K562 (cell line): ENCODE results near the gene THAP4. TPM values are rescaled to one million over a fixed set of nuclear protein-coding genes. Genes with fewer than 3 reads are reported as not detected.

Experiments
- ATAC-seq: fragments of 200-7000 bp; cut with Tn5 transposase; 3 replicates; pipeline ENCODE4 v1.9.1; 2020; ENCODE audit warnings: moderate library complexity
- BruUV-seq: library from RNA; stranded (reverse); fragments of 400-500 nt; replicated peaks from 2 replicates; lab custom pipeline; 2021; lab: Mats Ljungman, UMichigan
- CTCF ChIA-PET: fragments of 300-600 bp; formaldehyde crosslinking; extraction: SDS; loops from one replicate; lab custom pipeline; 2021; ENCODE audit warnings: low intra/inter-chr PET ratio; lab: Yijun Ruan, JAX
- POLR2A ChIA-PET: fragments of 300-600, 350-650 bp; sonication (Branson Sonifier 250); formaldehyde crosslinking; extraction: SDS; loops from one replicate; lab custom pipeline; 2021; ENCODE audit warnings: antibody characterized with exemption, inconsistent platforms; lab: Yijun Ruan, JAX
- DNase-seq, 4 experiments: peaks; one replicate each; pipeline versions ENCODE4 v3.0.0 to v3.0.0-alpha.2; 2011 to 2018; ENCODE audit warnings: low spot score in 3 of 4, mixed read lengths in 3 of 4; ENCODE audit errors: extremely low read depth in 1 of 4
- FAIRE-seq: peaks from 2 replicates; lab custom pipeline; 2011; peaks lifted over from hg19 to GRCh38; lab: Jason Lieb, UNC
- H2AFZ ChIP-seq: 2 replicates; pipeline ENCODE4 v1.6.0; 2011; ENCODE audit warnings: low read depth, low read length, control low read depth, inconsistent platforms
- H3K27ac ChIP-seq: fragments of 200-600 bp; 3 replicates; pipeline ENCODE4 v1.8.0; 2011; ENCODE audit warnings: low read depth, mild to moderate bottlenecking, control low read depth, inconsistent platforms, low read length, moderate library complexity, mixed read lengths; ENCODE audit errors: extremely low read depth
- H3K27me3 ChIP-seq, 2 experiments: fragments of 300-600 bp in 1 of 2; 2 replicates in 1 of 2; 3 replicates in 1 of 2; pipeline versions ENCODE4 v1.6.0 to v1.8.0; 2011; ENCODE audit warnings: inconsistent platforms in 2 of 2, low read length in 2 of 2, mild to moderate bottlenecking in 1 of 2, mixed read lengths in 1 of 2, moderate library complexity in 1 of 2; ENCODE audit not compliant: control insufficient read depth in 2 of 2, insufficient read depth in 2 of 2
- H3K36me3 ChIP-seq: fragments of 300-600 bp; 3 replicates; pipeline ENCODE4 v1.8.0; 2011; ENCODE audit warnings: mild to moderate bottlenecking, low read length, inconsistent platforms; ENCODE audit not compliant: control insufficient read depth, insufficient read depth
- H3K4me1 ChIP-seq, 2 experiments: fragments of 200-600 bp in 1 of 2; replicated peaks in 1 of 2; 2 replicates in 1 of 2; 3 replicates in 1 of 2; pipeline versions ENCODE4 v1.5.1 to v1.8.0; 2011; ENCODE audit warnings: inconsistent platforms in 2 of 2, low read length in 2 of 2, mild to moderate bottlenecking in 1 of 2, mixed read lengths in 1 of 2, moderate library complexity in 1 of 2; ENCODE audit not compliant: control insufficient read depth in 2 of 2, insufficient read depth in 2 of 2
- H3K4me2 ChIP-seq: 2 replicates; pipeline ENCODE4 v1.6.1; 2011; ENCODE audit warnings: low read length, control low read depth, inconsistent platforms, mixed read lengths; ENCODE audit not compliant: insufficient read depth
- H3K4me3 ChIP-seq: fragments of 200-600 bp; sonication (generic), shearing (Covaris generic); 2 replicates; pipeline ENCODE4 v1.5.1; 2016; ENCODE audit warnings: control low read depth, inconsistent platforms
- H3K79me2 ChIP-seq: fragments of 200-600 bp; 3 replicates; pipeline ENCODE4 v1.8.0; 2011; ENCODE audit warnings: low read length, inconsistent platforms; ENCODE audit not compliant: control insufficient read depth, insufficient read depth
- H3K9ac ChIP-seq, 2 experiments: 2 replicates each; pipeline versions ENCODE4 v1.6.0 to v1.6.1; 2011; ENCODE audit warnings: low read depth in 2 of 2, low read length in 2 of 2, control low read depth in 1 of 2, inconsistent platforms in 1 of 2, mild to moderate bottlenecking in 1 of 2, mixed read lengths in 1 of 2; ENCODE audit not compliant: insufficient read depth in 1 of 2
- H3K9me1 ChIP-seq: one replicate; pipeline ENCODE4 v1.6.0; 2011; ENCODE audit warnings: inconsistent platforms, mild to moderate bottlenecking, low read length, moderate library complexity; ENCODE audit not compliant: control insufficient read depth, insufficient read depth
- H3K9me3 ChIP-seq: replicated peaks from 2 replicates; pipeline ENCODE4 v1.5.1; 2011; ENCODE audit warnings: low read depth, low read length, inconsistent platforms; ENCODE audit not compliant: control insufficient read depth, insufficient read depth
- H4K20me1 ChIP-seq: replicated peaks from 2 replicates; pipeline ENCODE4 v1.6.1; 2011; ENCODE audit warnings: low read length, inconsistent platforms, mixed read lengths; ENCODE audit not compliant: control insufficient read depth, insufficient read depth
- ARID4B ChIP-seq: sonication (generic); formaldehyde crosslinking; IDR thresholded peaks from 2 replicates; pipeline ENCODE4 v1.8.0; 2022; ENCODE audit warnings: mild to moderate bottlenecking, missing genetic modification reagents
- BRCA1 ChIP-seq, 2 experiments: fragments of 450-650 bp in 1 of 2; sonication (generic) in 1 of 2; formaldehyde crosslinking in 1 of 2; IDR thresholded peaks; 2 replicates each; pipeline versions ENCODE4 v1.5.0 to v1.6.1; 2017 to 2020; ENCODE audit warnings: mild to moderate bottlenecking in 1 of 2, missing genetic modification reagents in 1 of 2
- FOXP1 ChIP-seq: sonication (generic); formaldehyde crosslinking; IDR thresholded peaks from 2 replicates; pipeline ENCODE4 v1.8.0; 2022; ENCODE audit warnings: mild to moderate bottlenecking, missing genetic modification reagents
- POLR2G ChIP-seq: fragments of 200-400 bp; formaldehyde crosslinking; IDR thresholded peaks from 2 replicates; pipeline ENCODE4 v1.6.1; 2017; ENCODE audit warnings: low read depth, mild to moderate bottlenecking, antibody characterized with exemption, low read length, moderate library complexity
- RBFOX2 ChIP-seq: fragments of 200-400 bp; formaldehyde crosslinking; IDR thresholded peaks from 2 replicates; pipeline ENCODE4 v1.6.1; 2017; ENCODE audit warnings: low read depth, mild to moderate bottlenecking, low read length, moderate library complexity
- TSHZ1 ChIP-seq: fragments of 250-450 bp; sonication (Bioruptor Pico); IDR thresholded peaks from 2 replicates; pipeline ENCODE4 v1.4.0; 2020; ENCODE audit warnings: mild to moderate bottlenecking, moderate library complexity
- WGBS: fragments of 100-300 bp; shearing (Covaris generic); methylation state at CpG from one replicate; pipeline ENCODE4 v1.1.6; 2016; ENCODE audit warnings: low coverage, mixed read lengths; ENCODE audit not compliant: insufficient coverage; ENCODE audit errors: missing lambda C conversion rate; 5-methylcytosine and 5-hydroxymethylcytosine counted together
- in situ Hi-C: fragments of 300-500 bp; cut with MboI; formaldehyde crosslinking; loops from 4 replicates; pipeline ENCODE4 v1.15.0; 2018; ENCODE audit warnings: inconsistent platforms, mixed read lengths
- intact Hi-C: fragments of 100-400 bp; cut with micrococcal nuclease; formaldehyde crosslinking; loops from 2 replicates; pipeline ENCODE4 v1.14.2; 2022
- polyA plus RNA-seq, 8 experiments: library from polyadenylated mRNA; depleted of rRNA in 4 of 8; stranded (reverse) in 5 of 8; unstranded in 3 of 8; fragments of >200 nt; fragmentation: Nextera tagmentation in 2 of 8; fragmentation: Illumina TruSeq in 1 of 8; extraction: Ambion mirVana in 2 of 8; extraction: Trizol in 1 of 8; gene quantifications; 2 replicates each; pipeline versions ENCODE4 v1.2.1 to v1.2.3, GENCODE V29; 2011 to 2014; ENCODE audit warnings: inconsistent platforms in 1 of 8, missing spikeins in 1 of 8
- total RNA-seq, 7 experiments: library from RNA; depleted of rRNA in 6 of 7; stranded (reverse); fragments of >200 nt in 6 of 7; fragmentation: Illumina TruSeq in 2 of 7; extraction: Trizol in 2 of 7; gene quantifications; 2 replicates each; pipeline versions ENCODE4 v1.2.1 to v1.2.3, GENCODE V29; 2011 to 2021; ENCODE audit warnings: low replicate concordance in 1 of 7

THAP4 gene
- total and polyA plus RNA-seq, 9 of the 15 experiments (the other 6 are each of a cell fraction or from before 2014, with no cell fraction given): 8.6 to 60.9 (median 43.9) TPM

- H3K4me2 ChIP-seq: no peak overlapping the region
- H3K9me3 ChIP-seq: no peaks in the 10 kb centered on the region
- FAIRE-seq (no peak), ATAC-seq (no peak), DNase-seq (no peak)
- TF ChIP-seq POLR2G (0 out of 2 replicates have a peak, but pooled peaks have one; percentile 6), BRCA1 (IDR thresholded peaks at IDR 0.05) (no peak), BRCA1 (CRISPR knock-in tag; IDR thresholded peaks at IDR 0.05) (no peak)
- H3K4me1 ChIP-seq: peaks cover 0 to 5% of the 10 kb centered on the region in 2 experiments; a peak in 2 of 5 replicates
- H3K9ac ChIP-seq: no peak overlapping the region
- peaks cover 77% of the 10 kb centered on the region; the same call in 2 of the 3 replicates for H3K36me3 ChIP-seq
- no peaks in the 10 kb centered on the region for H3K79me2 ChIP-seq
- BruUV-seq: no TSS peak
- H3K27me3 ChIP-seq: no peaks in the 10 kb centered on the region
- H4K20me1 ChIP-seq: no peaks in the 10 kb centered on the region; the same call in 1 of the 2 replicates
- ChIA-PET POLR2A (interaction anchor here (0.6 to 2.4 kb wide), 5 partner anchors 8 to 221 kb away, joined by 3 to 9 read pairs (median 4); partner anchors contain the start of gene DTYMK), CTCF (no interaction called here)
- no peak overlapping the region for H3K27ac ChIP-seq
- no peaks in the 10 kb centered on the region for H3K9me1 ChIP-seq
- no peak overlapping the region for H3K4me3 ChIP-seq
- intact Hi-C loops (no loop called here), in situ Hi-C loops (no loop called here)
- 94% methylated on average over 8 of the region's 18 CpGs for WGBS
- no peak overlapping the region for H2AFZ ChIP-seq
These were observed 41.3 kb upstream of the THAP4 start for GRCh38 chr2:241678307-241678706.

- DNase-seq (no peak), ATAC-seq (no peak), FAIRE-seq (no peak)
- no peaks in the 10 kb centered on the region; the same call in 1 of the 2 replicates for H4K20me1 ChIP-seq
- no peaks in the 10 kb centered on the region for H3K9me1 ChIP-seq
- no peaks in the 10 kb centered on the region for H3K27me3 ChIP-seq
- no peak overlapping the region for H3K27ac ChIP-seq
- H2AFZ ChIP-seq: no peak overlapping the region
- CTCF ChIA-PET: no interaction called here
- peaks cover 68% of the 10 kb centered on the region; the same call in 2 of the 3 replicates for H3K36me3 ChIP-seq
- H3K4me3 ChIP-seq: no peak overlapping the region
- BruUV-seq: no TSS peak
- H3K9ac ChIP-seq: no peak overlapping the region
- POLR2A ChIA-PET: interaction anchor here (2.4 kb wide), 1 partner anchor 9 kb away, joined by 9 read pairs; the partner anchor contains the start of gene DTYMK
- in situ Hi-C loops (no loop called here), intact Hi-C loops (no loop called here)
- H3K79me2 ChIP-seq: no peaks in the 10 kb centered on the region
- no peak overlapping the region for H3K4me2 ChIP-seq
- WGBS: 94% methylated on average over 9 of the region's 24 CpGs
- H3K4me1 ChIP-seq: peaks cover 0 to 5% of the 10 kb centered on the region in 2 experiments; a peak in 2 of 5 replicates
- no peaks in the 10 kb centered on the region for H3K9me3 ChIP-seq
- TF ChIP-seq RBFOX2: peak; percentile 58
- no peak for TF ChIP-seq TSHZ1
- TF ChIP-seq FOXP1 (CRISPR knock-in tag): no peak
- no peak for TF ChIP-seq ARID4B (CRISPR knock-in tag)
These were observed 40.4 kb upstream of the THAP4 start for GRCh38 chr2:241677392-241677791.
